HepG2 (cell line): Measurements from ENCODE around the gene NAA35. TPM values are rescaled to one million over a fixed set of nuclear protein-coding genes. Genes with fewer than 3 reads are reported as not detected.

Experiments used
- ATAC-seq: fragments of 200-7000 bp; cut with Tn5 transposase; 3 replicates; pipeline ENCODE4 v1.9.1; 2020; ENCODE audit warnings: mild to moderate bottlenecking, moderate library complexity
- BruUV-seq: library from RNA; stranded (reverse); fragments of 400-500 nt; replicated peaks from 2 replicates; lab custom pipeline; 2021; lab: Mats Ljungman, UMichigan
- CTCF ChIA-PET: fragments of 300-600 bp; formaldehyde crosslinking; extraction: SDS; loops from one replicate; lab custom pipeline; 2021; ENCODE audit warnings: low total read pairs, inconsistent platforms, low intra/inter-chr PET ratio; lab: Yijun Ruan, JAX
- POLR2A ChIA-PET: fragments of 350-600 bp; sonication (Branson Sonifier 250); formaldehyde crosslinking; loops from one replicate; lab custom pipeline; 2020; ENCODE audit warnings: antibody characterized with exemption, inconsistent platforms; lab: Yijun Ruan, JAX
- DNase-seq: peaks from one replicate; pipeline ENCODE4 v3.0.0-alpha.2; 2015; ENCODE audit warnings: low spot score
- FAIRE-seq: peaks from 3 replicates; lab custom pipeline; 2011; peaks lifted over from hg19 to GRCh38; lab: Jason Lieb, UNC
- H2AFZ ChIP-seq: one replicate; pipeline ENCODE4 v1.6.1; 2011; ENCODE audit warnings: low read length, inconsistent platforms
- H3K27ac ChIP-seq: fragments of 300-600 bp; 3 replicates; pipeline ENCODE4 v1.8.0; 2011; ENCODE audit warnings: mixed run types, mild to moderate bottlenecking, mixed read lengths, low read length, inconsistent platforms; ENCODE audit not compliant: insufficient read depth; ENCODE audit errors: extremely low read length
- H3K27me3 ChIP-seq, 2 experiments: fragments of 200-600 bp in 1 of 2; 2 replicates in 1 of 2; 3 replicates in 1 of 2; pipeline versions ENCODE4 v1.6.0 to v1.8.0; 2011; ENCODE audit warnings: low read length in 2 of 2, mild to moderate bottlenecking in 2 of 2, moderate library complexity in 2 of 2, inconsistent platforms in 1 of 2; ENCODE audit not compliant: insufficient read depth in 2 of 2, control insufficient read depth in 1 of 2
- H3K36me3 ChIP-seq, 2 experiments: fragments of 200-600 bp in 1 of 2; replicated peaks in 1 of 2; 2 replicates in 1 of 2; 3 replicates in 1 of 2; pipeline versions ENCODE4 v1.5.1 to v1.8.0; 2011; ENCODE audit warnings: low read length in 2 of 2, inconsistent platforms in 1 of 2; ENCODE audit not compliant: insufficient read depth in 2 of 2, control insufficient read depth in 1 of 2
- H3K4me1 ChIP-seq: 2 replicates; pipeline ENCODE4 v1.5.1; 2012; ENCODE audit warnings: low read length, inconsistent platforms; ENCODE audit not compliant: insufficient read depth
- H3K4me2 ChIP-seq: 2 replicates; pipeline ENCODE4 v1.6.0; 2011; ENCODE audit warnings: low read depth, low read length, inconsistent platforms
- H3K4me3 ChIP-seq, 3 experiments: fragments of 200-600 bp in 1 of 3; sonication (generic), shearing (Covaris generic) in 1 of 3; replicated peaks in 1 of 3; 2 replicates each; pipeline ENCODE4 v1.5.1; 2011 to 2016; ENCODE audit warnings: low read length in 3 of 3, inconsistent platforms in 2 of 3, low read depth in 2 of 3, mild to moderate bottlenecking in 2 of 3, control low read depth in 1 of 3, mixed read lengths in 1 of 3; ENCODE audit not compliant: insufficient read depth in 1 of 3
- H3K79me2 ChIP-seq: one replicate; pipeline ENCODE4 v1.6.1; 2011; ENCODE audit warnings: low read length, inconsistent platforms; ENCODE audit not compliant: insufficient read depth
- H3K9ac ChIP-seq: 2 replicates; pipeline ENCODE4 v1.6.0; 2011; ENCODE audit warnings: mild to moderate bottlenecking, low read depth, low read length, inconsistent platforms; ENCODE audit not compliant: insufficient read depth
- H3K9me3 ChIP-seq: 2 replicates; pipeline ENCODE4 v1.5.1; 2012; ENCODE audit warnings: mild to moderate bottlenecking, low read length
- H4K20me1 ChIP-seq: 2 replicates; pipeline ENCODE4 v1.6.0; 2011; ENCODE audit warnings: inconsistent platforms, mild to moderate bottlenecking, low read length, moderate library complexity; ENCODE audit not compliant: insufficient read depth
- ATF7-NPFF ChIP-seq: sonication (generic); formaldehyde crosslinking; IDR thresholded peaks from 2 replicates; pipeline ENCODE4 v1.8.1; 2023; ENCODE audit warnings: mild to moderate bottlenecking, low read depth, missing genetic modification reagents, moderate library complexity
- CHD2 ChIP-seq: IDR thresholded peaks from 2 replicates; pipeline ENCODE4 v1.6.1; 2011; ENCODE audit warnings: low read depth, low read length, improper control_type of control experiment
- ETV6 ChIP-seq: sonication (generic); formaldehyde crosslinking; conservative IDR thresholded peaks from 2 replicates; pipeline ENCODE4 v1.4.0; 2020; ENCODE audit warnings: missing genetic modification reagents
- KDM5A ChIP-seq: fragments of 200-600 bp; sonication (generic); IDR thresholded peaks from 2 replicates; pipeline ENCODE4 v1.7.0; 2018; ENCODE audit warnings: antibody characterized with exemption, mild to moderate bottlenecking, low read length, borderline replicate concordance
- MIER3 ChIP-seq: IDR thresholded peaks from 2 replicates; pipeline ENCODE4 v1.6.1; 2016; ENCODE audit warnings: missing compliant biosample characterization, borderline replicate concordance
- NBN ChIP-seq: fragments of 450-650 bp; conservative IDR thresholded peaks from 2 replicates; pipeline ENCODE4 v1.6.1; 2017
- NCOA5 ChIP-seq: sonication (generic); formaldehyde crosslinking; IDR thresholded peaks from 2 replicates; pipeline ENCODE4 v1.4.0; 2020; ENCODE audit warnings: missing genetic modification reagents
- NR2F6 ChIP-seq, 2 experiments: IDR thresholded peaks; 2 replicates each; pipeline ENCODE4 v1.6.1; 2016; ENCODE audit warnings: antibody characterized with exemption in 1 of 2, mild to moderate bottlenecking in 1 of 2
- SOX6 ChIP-seq, 2 experiments: fragments of 450-650 bp in 1 of 2; sonication (generic) in 1 of 2; formaldehyde crosslinking in 1 of 2; IDR thresholded peaks; 2 replicates each; pipeline versions ENCODE4 v1.4.0 to v1.6.1; 2017 to 2020; ENCODE audit warnings: antibody characterized with exemption in 1 of 2, mild to moderate bottlenecking in 1 of 2, missing genetic modification reagents in 1 of 2
- SRSF4 ChIP-seq: fragments of 200-400 bp; formaldehyde crosslinking; IDR thresholded peaks from one replicate; pipeline ENCODE4 v1.6.1; 2018; ENCODE audit warnings: mild to moderate bottlenecking, low read depth, low read length, moderate library complexity; ENCODE audit not compliant: poor library complexity, severe bottlenecking
- ZMYM3 ChIP-seq: sonication (generic); formaldehyde crosslinking; IDR thresholded peaks from 2 replicates; pipeline ENCODE4 v1.5.1; 2020; ENCODE audit warnings: mild to moderate bottlenecking, missing genetic modification reagents
- ZMYM4 ChIP-seq: sonication (generic); formaldehyde crosslinking; IDR thresholded peaks from 2 replicates; pipeline ENCODE4 v1.8.1; 2023; ENCODE audit warnings: mild to moderate bottlenecking, missing genetic modification reagents
- ZNF17 ChIP-seq: sonication (generic); formaldehyde crosslinking; IDR thresholded peaks from 2 replicates; pipeline ENCODE4 v1.5.0; 2020; ENCODE audit warnings: mild to moderate bottlenecking, missing genetic modification reagents
- WGBS: methylation state at CpG from one replicate; pipeline ENCODE4 v1.1.6; 2017; ENCODE audit warnings: low lambda C conversion rate; 5-methylcytosine and 5-hydroxymethylcytosine counted together
- in situ Hi-C: cut with HindIII; loops from 2 replicates; pipeline ENCODE4 v1.10.0; 2017; ENCODE audit warnings: low pct_unique_long_range_greater_than_20kb; ENCODE audit not compliant: extremely low pct_ligation_motif_present
- intact Hi-C: fragments of 100-400 bp; cut with micrococcal nuclease; formaldehyde crosslinking; loops from one replicate; pipeline ENCODE4 v1.10.0; 2022; ENCODE audit not compliant: unreplicated experiment
- polyA plus RNA-seq, 8 experiments: library from polyadenylated mRNA; depleted of rRNA in 3 of 8; stranded (reverse) in 7 of 8; unstranded in 1 of 8; fragments of >200 nt; fragmentation: Illumina TruSeq in 4 of 8; extraction: Trizol in 4 of 8; gene quantifications; 2 replicates each; pipeline versions ENCODE4 v1.2.1 to v1.2.3, GENCODE V29; 2011 to 2016; ENCODE audit warnings: low read depth in 4 of 8, missing spikeins in 1 of 8, mixed read lengths in 1 of 8; ENCODE audit not compliant: insufficient read depth in 1 of 8
- total RNA-seq, 5 experiments: library from RNA; depleted of rRNA; stranded (reverse); fragments of >200 nt; fragmentation: Illumina TruSeq; extraction: Trizol; gene quantifications; 2 replicates each; pipeline ENCODE4 v1.2.3, GENCODE V29; 2016; ENCODE audit warnings: low read depth in 1 of 5
- TF ChIP-seq, protein P1 (sequence below): IDR thresholded peaks from 2 replicates; pipeline ENCODE4 v1.4.0; 2020; ENCODE audit warnings: mild to moderate bottlenecking, missing genetic modification reagents
- TF ChIP-seq, protein P2 (sequence below): sonication (generic); formaldehyde crosslinking; IDR thresholded peaks from 2 replicates; pipeline ENCODE4 v1.5.1; 2020; ENCODE audit warnings: mild to moderate bottlenecking, missing genetic modification reagents, borderline replicate concordance
- TF ChIP-seq, protein P3 (sequence below): sonication (generic); formaldehyde crosslinking; IDR thresholded peaks from 2 replicates; pipeline ENCODE4 v1.5.0; 2020; ENCODE audit warnings: mild to moderate bottlenecking, missing genetic modification reagents

NAA35 gene
- total and polyA plus RNA-seq, 2 of the 13 experiments (the other 11 are each of a cell fraction or from before 2014, with no cell fraction given) = 21.6 to 28.9 TPM

DNA sequence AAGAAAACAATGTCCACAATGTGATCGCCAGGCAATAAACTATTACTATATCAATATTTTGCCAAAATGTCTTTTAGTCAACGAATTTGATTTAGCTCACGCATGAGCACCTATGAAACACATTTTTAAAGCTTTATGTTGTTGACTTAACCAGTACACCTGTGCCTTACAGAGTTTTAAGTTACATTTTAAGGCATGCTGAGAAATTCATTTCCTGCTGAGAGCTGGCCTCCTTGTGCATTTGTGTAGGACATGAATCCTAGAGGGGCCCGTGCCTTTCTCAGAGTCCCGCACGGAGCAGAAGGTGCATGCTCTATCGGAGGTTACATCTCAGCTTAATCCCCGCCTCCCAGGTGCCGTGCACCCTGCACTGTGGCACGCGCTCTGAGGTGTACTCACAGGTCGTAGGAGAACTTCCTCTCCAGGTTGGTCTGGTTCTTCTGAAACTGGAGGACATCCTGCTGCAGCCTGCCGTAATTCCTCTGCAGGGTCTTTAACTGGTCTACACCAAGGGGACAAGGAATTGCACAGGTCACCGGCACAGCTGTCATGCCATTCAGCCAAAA lies 105.2 kb downstream of the NAA35 start:
- in situ Hi-C loops = no loop called here
- H3K4me2 ChIP-seq = no peak overlapping the region
- BruUV-seq = no TSS peak
- H3K4me1 ChIP-seq = no peaks in the 10 kb centered on the region
- DNase-seq = no peak
- ChIA-PET POLR2A (no interaction called here), CTCF (no interaction called here)
- no peak overlapping the region for H3K9ac ChIP-seq
- no peaks in the 10 kb centered on the region for H3K9me3 ChIP-seq
- H3K36me3 ChIP-seq = no peaks in the 10 kb centered on the region
- no peak overlapping the region for H3K4me3 ChIP-seq
- no peaks in the 10 kb centered on the region for H4K20me1 ChIP-seq
- no peaks in the 10 kb centered on the region; a peak in 1 of 5 replicates for H3K27me3 ChIP-seq
- intact Hi-C loops = no loop called here
- WGBS = 43% methylated on average over 12 of the region's 14 CpGs
- H2AFZ ChIP-seq = no peak overlapping the region
- no peak for ATAC-seq
- H3K79me2 ChIP-seq = no peaks in the 10 kb centered on the region
- no peak for FAIRE-seq
- no peak overlapping the region for H3K27ac ChIP-seq
- TF ChIP-seq ZMYM4 (CRISPR knock-in tag) = no peak
- no peak for TF ChIP-seq NR2F6 (IDR thresholded peaks at IDR 0.05)
- no peak for TF ChIP-seq NR2F6 (CRISPR knock-in tag; IDR thresholded peaks at IDR 0.05)
- no peak for TF ChIP-seq KDM5A
- TF ChIP-seq CHD2 = no peak
- TF ChIP-seq MIER3 (CRISPR knock-in tag) = no peak
- TF ChIP-seq NBN = no peak
- TF ChIP-seq ZNF17 (CRISPR knock-in tag) = no peak
- no peak for TF ChIP-seq SRSF4
- TF ChIP-seq SOX6 (IDR thresholded peaks at IDR 0.05) = no peak
- TF ChIP-seq SOX6 (CRISPR knock-in tag; IDR thresholded peaks at IDR 0.05) = no peak
- TF ChIP-seq ZMYM3 (CRISPR knock-in tag) = no peak
- TF ChIP-seq, protein P1, sequence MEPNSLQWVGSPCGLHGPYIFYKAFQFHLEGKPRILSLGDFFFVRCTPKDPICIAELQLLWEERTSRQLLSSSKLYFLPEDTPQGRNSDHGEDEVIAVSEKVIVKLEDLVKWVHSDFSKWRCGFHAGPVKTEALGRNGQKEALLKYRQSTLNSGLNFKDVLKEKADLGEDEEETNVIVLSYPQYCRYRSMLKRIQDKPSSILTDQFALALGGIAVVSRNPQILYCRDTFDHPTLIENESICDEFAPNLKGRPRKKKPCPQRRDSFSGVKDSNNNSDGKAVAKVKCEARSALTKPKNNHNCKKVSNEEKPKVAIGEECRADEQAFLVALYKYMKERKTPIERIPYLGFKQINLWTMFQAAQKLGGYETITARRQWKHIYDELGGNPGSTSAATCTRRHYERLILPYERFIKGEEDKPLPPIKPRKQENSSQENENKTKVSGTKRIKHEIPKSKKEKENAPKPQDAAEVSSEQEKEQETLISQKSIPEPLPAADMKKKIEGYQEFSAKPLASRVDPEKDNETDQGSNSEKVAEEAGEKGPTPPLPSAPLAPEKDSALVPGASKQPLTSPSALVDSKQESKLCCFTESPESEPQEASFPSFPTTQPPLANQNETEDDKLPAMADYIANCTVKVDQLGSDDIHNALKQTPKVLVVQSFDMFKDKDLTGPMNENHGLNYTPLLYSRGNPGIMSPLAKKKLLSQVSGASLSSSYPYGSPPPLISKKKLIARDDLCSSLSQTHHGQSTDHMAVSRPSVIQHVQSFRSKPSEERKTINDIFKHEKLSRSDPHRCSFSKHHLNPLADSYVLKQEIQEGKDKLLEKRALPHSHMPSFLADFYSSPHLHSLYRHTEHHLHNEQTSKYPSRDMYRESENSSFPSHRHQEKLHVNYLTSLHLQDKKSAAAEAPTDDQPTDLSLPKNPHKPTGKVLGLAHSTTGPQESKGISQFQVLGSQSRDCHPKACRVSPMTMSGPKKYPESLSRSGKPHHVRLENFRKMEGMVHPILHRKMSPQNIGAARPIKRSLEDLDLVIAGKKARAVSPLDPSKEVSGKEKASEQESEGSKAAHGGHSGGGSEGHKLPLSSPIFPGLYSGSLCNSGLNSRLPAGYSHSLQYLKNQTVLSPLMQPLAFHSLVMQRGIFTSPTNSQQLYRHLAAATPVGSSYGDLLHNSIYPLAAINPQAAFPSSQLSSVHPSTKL (CRISPR knock-in tag) = no peak
- no peak for TF ChIP-seq NCOA5
- TF ChIP-seq ETV6 (CRISPR knock-in tag) = no peak
- TF ChIP-seq, protein P2, sequence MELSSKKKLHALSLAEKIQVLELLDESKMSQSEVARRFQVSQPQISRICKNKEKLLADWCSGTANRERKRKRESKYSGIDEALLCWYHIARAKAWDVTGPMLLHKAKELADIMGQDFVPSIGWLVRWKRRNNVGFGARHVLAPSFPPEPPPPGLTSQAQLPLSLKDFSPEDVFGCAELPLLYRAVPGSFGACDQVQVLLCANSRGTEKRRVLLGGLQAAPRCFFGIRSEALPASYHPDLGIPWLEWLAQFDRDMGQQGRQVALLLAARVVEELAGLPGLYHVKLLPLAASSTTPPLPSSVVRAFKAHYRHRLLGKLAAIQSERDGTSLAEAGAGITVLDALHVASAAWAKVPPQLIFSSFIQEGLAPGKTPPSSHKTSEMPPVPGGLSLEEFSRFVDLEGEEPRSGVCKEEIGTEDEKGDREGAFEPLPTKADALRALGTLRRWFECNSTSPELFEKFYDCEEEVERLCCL = no peak
- TF ChIP-seq, protein P3, sequence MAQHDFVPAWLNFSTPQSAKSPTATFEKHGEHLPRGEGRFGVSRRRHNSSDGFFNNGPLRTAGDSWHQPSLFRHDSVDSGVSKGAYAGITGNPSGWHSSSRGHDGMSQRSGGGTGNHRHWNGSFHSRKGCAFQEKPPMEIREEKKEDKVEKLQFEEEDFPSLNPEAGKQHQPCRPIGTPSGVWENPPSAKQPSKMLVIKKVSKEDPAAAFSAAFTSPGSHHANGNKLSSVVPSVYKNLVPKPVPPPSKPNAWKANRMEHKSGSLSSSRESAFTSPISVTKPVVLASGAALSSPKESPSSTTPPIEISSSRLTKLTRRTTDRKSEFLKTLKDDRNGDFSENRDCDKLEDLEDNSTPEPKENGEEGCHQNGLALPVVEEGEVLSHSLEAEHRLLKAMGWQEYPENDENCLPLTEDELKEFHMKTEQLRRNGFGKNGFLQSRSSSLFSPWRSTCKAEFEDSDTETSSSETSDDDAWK (CRISPR knock-in tag) = no peak
- no peak for TF ChIP-seq ATF7-NPFF (CRISPR knock-in tag)
